Urinary bladder (tissue), 4 donors: ENCODE data around the gene GRAMD1A. TPM values are rescaled to one million over a fixed set of nuclear protein-coding genes. Genes with fewer than 3 reads are reported as not detected.
A peak's percentile ranks its signal among the peaks of the same experiment; 100 is the strongest.

ENCODE experiments used
- DNase-seq: peaks from one replicate; pipeline ENCODE4 v3.0.0-alpha.2; 2015; ENCODE audit errors: extremely low spot score
- H3K27ac ChIP-seq: one replicate; pipeline ENCODE4 v1.5.1; 2013; ENCODE audit warnings: low read depth, mild to moderate bottlenecking, moderate library complexity
- H3K36me3 ChIP-seq: one replicate; pipeline ENCODE4 v1.6.1; 2013; ENCODE audit warnings: mild to moderate bottlenecking, moderate library complexity; ENCODE audit not compliant: insufficient read depth
- H3K4me1 ChIP-seq: one replicate; pipeline ENCODE4 v1.6.1; 2013; ENCODE audit warnings: mild to moderate bottlenecking, moderate library complexity; ENCODE audit not compliant: insufficient read depth
- H3K4me3 ChIP-seq: one replicate; pipeline ENCODE4 v1.5.1; 2013; ENCODE audit warnings: low read depth, low read length
- WGBS: extraction: QIAGEN DNeasy Blood & Tissue Kit; methylation state at CpG from one replicate; pipeline ENCODE4 v1.1.7; 2013; 5-methylcytosine and 5-hydroxymethylcytosine counted together
- polyA plus RNA-seq: library from polyadenylated mRNA; stranded (reverse); fragments of 200-250 nt; gene quantifications from one replicate; pipeline ENCODE4 v1.2.3, GENCODE V29; 2013
- total RNA-seq: library from RNA; depleted of rRNA; stranded (reverse); fragments of >200 nt; gene quantifications from one replicate; pipeline ENCODE4 v1.2.3, GENCODE V29; 2014
- donor health status: healthy with polysubstance abuse.
- donor health status: healthy.

GRAMD1A gene
- total and polyA plus RNA-seq, 2 donors: 34.2 to 74.0 TPM

- WGBS: 88% methylated on average over 26 of the region's 26 CpGs
- H3K27ac ChIP-seq: no peak overlapping the region
- H3K4me1 ChIP-seq: no peaks in the 10 kb centered on the region
- H3K4me3 ChIP-seq: no peak overlapping the region
- no peak for DNase-seq
- no peaks in the 10 kb centered on the region for H3K36me3 ChIP-seq
These were observed 59.1 kb downstream of the GRAMD1A start for GRCh38 chr19:35059006-35059798.

GRCh38 chr19:35059799-35060091 lies 59.6 kb downstream of the GRAMD1A start:
- Histone ChIP-seq H3K36me3 (no peaks in the 10 kb centered on the region), H3K4me1 (no peaks in the 10 kb centered on the region), H3K27ac (no peak overlapping the region), H3K4me3 (no peak overlapping the region)
- no peak for DNase-seq
- WGBS: 86% methylated on average over 15 of the region's 15 CpGs

- no peak for DNase-seq
- Histone ChIP-seq H3K4me3 (no peak overlapping the region), H3K4me1 (no peaks in the 10 kb centered on the region), H3K36me3 (no peaks in the 10 kb centered on the region), H3K27ac (no peak overlapping the region)
- WGBS: 88% methylated on average over 29 of the region's 29 CpGs
These were observed 60.2 kb downstream of the GRAMD1A start for GRCh38 chr19:35060160-35060855.

- Histone ChIP-seq H3K27ac (no peak overlapping the region), H3K4me1 (no peaks in the 10 kb centered on the region), H3K4me3 (no peak overlapping the region), H3K36me3 (no peaks in the 10 kb centered on the region)
- DNase-seq: no peak
- 74% methylated on average over 7 of the region's 7 CpGs for WGBS
These were observed 61.7 kb downstream of the GRAMD1A start for GRCh38 chr19:35061583-35062373.

- 84% methylated on average over 7 of the region's 7 CpGs for WGBS
- Histone ChIP-seq H3K4me3 (no peak overlapping the region), H3K4me1 (no peaks in the 10 kb centered on the region), H3K27ac (no peak overlapping the region), H3K36me3 (no peaks in the 10 kb centered on the region)
- no peak for DNase-seq
These were observed 62.8 kb downstream of the GRAMD1A start for GRCh38 chr19:35062942-35063341.

GRCh38 chr19:35063940-35064818 lies 64.1 kb downstream of the GRAMD1A start:
- Histone ChIP-seq H3K27ac (no peak overlapping the region), H3K4me3 (no peak overlapping the region), H3K36me3 (no peaks in the 10 kb centered on the region), H3K4me1 (no peaks in the 10 kb centered on the region)
- DNase-seq: no peak
- WGBS: 84% methylated on average over 10 of the region's 10 CpGs

GRCh38 chr19:35065574-35065973 lies 65.5 kb downstream of the GRAMD1A start:
- 91% methylated on average over 10 of the region's 10 CpGs for WGBS
- Histone ChIP-seq H3K4me3 (no peak overlapping the region), H3K4me1 (no peaks in the 10 kb centered on the region), H3K27ac (no peak overlapping the region), H3K36me3 (no peaks in the 10 kb centered on the region)
- no peak for DNase-seq

- Histone ChIP-seq H3K36me3 (no peaks in the 10 kb centered on the region), H3K27ac (no peak overlapping the region), H3K4me3 (no peak overlapping the region), H3K4me1 (no peaks in the 10 kb centered on the region)
- DNase-seq: no peak
- WGBS: 90% methylated on average over 15 of the region's 15 CpGs
These were observed 66.0 kb downstream of the GRAMD1A start for GRCh38 chr19:35066121-35066520.

GRCh38 chr19:35066691-35067563 lies 66.8 kb downstream of the GRAMD1A start:
- H3K4me1 ChIP-seq: no peaks in the 10 kb centered on the region
- H3K27ac ChIP-seq: no peak overlapping the region
- no peak overlapping the region for H3K4me3 ChIP-seq
- 21% methylated on average over 14 of the region's 14 CpGs for WGBS
- no peaks in the 10 kb centered on the region for H3K36me3 ChIP-seq
- peak; percentile 40 for DNase-seq

- Histone ChIP-seq H3K4me3 (no peak overlapping the region), H3K36me3 (no peaks in the 10 kb centered on the region), H3K27ac (no peak overlapping the region), H3K4me1 (no peaks in the 10 kb centered on the region)
- DNase-seq: no peak
- 71% methylated on average over 10 of the region's 10 CpGs for WGBS
These were observed 69.0 kb downstream of the GRAMD1A start for GRCh38 chr19:35068941-35069634.

- 39% methylated on average over 1 of the region's 1 CpG for WGBS
- H3K4me3 ChIP-seq: no peak overlapping the region
- H3K27ac ChIP-seq: no peak overlapping the region
- no peak for DNase-seq
- H3K36me3 ChIP-seq: no peaks in the 10 kb centered on the region
- H3K4me1 ChIP-seq: no peaks in the 10 kb centered on the region
These were observed 69.6 kb downstream of the GRAMD1A start for GRCh38 chr19:35069696-35070095.

- WGBS: 86% methylated on average over 3 of the region's 3 CpGs
- H3K36me3 ChIP-seq: no peaks in the 10 kb centered on the region
These were observed 70.3 kb downstream of the GRAMD1A start for GRCh38 chr19:35070471-35070870.

More at GRCh38 chr19:35070471-35070870, 70.3 kb downstream of the GRAMD1A start:
- H3K4me1 ChIP-seq: no peaks in the 10 kb centered on the region
- H3K4me3 ChIP-seq: no peak overlapping the region
- DNase-seq: no peak
- no peak overlapping the region for H3K27ac ChIP-seq
